CD8-positive, alpha-beta memory T cell (primary cell): ENCODE data around the gene PYURF. TPM values are rescaled to one million over a fixed set of nuclear protein-coding genes. Genes with fewer than 3 reads are reported as not detected.
"Not testable (repeated sequence)": the region's sequence is repeated elsewhere in the genome, so short reads cannot be mapped to it uniquely, and the experiment has no call there.

ENCODE experiments used
- CTCF ChIA-PET: fragments of 350-600 bp; sonication (Branson Sonifier 250); formaldehyde crosslinking; loops from one replicate; lab custom pipeline; 2021; ENCODE audit warnings: antibody characterized with exemption; lab: Charles Lee
- POLR2A ChIA-PET: fragments of 350-600 bp; sonication (Branson Sonifier 250); formaldehyde crosslinking; loops from one replicate; lab custom pipeline; 2021; ENCODE audit warnings: antibody characterized with exemption; lab: Charles Lee
- DNase-seq, 5 donors: peaks; one replicate each; pipeline versions ENCODE4 v3.0.0 to v3.0.0-alpha.2; 2020 to 2022; ENCODE audit warnings: mixed read lengths in 1 of 5
- H3K27ac ChIP-seq: one replicate; pipeline ENCODE4 v1.7.0; 2013; ENCODE audit warnings: low read depth, mild to moderate bottlenecking, low read length, moderate library complexity
- H3K27me3 ChIP-seq: 2 replicates; pipeline ENCODE4 v1.7.0; 2013; ENCODE audit warnings: low read length, mild to moderate bottlenecking; ENCODE audit not compliant: insufficient read depth, poor library complexity, severe bottlenecking
- H3K36me3 ChIP-seq: 2 replicates; pipeline ENCODE4 v1.7.0; 2013; ENCODE audit warnings: mild to moderate bottlenecking, low read length, moderate library complexity; ENCODE audit not compliant: insufficient read depth
- H3K4me1 ChIP-seq: 2 replicates; pipeline ENCODE4 v1.7.0; 2013; ENCODE audit warnings: mild to moderate bottlenecking, low read length, moderate library complexity; ENCODE audit not compliant: insufficient read depth
- H3K4me3 ChIP-seq: 2 replicates; pipeline ENCODE4 v1.7.0; 2013; ENCODE audit warnings: mild to moderate bottlenecking, low read length
- H3K9me3 ChIP-seq: 2 replicates; pipeline ENCODE4 v1.7.0; 2013; ENCODE audit warnings: mild to moderate bottlenecking, low read length
- H3K27ac Mint-ChIP-seq, 8 donors: one replicate each; pipeline ENCODE4 v1.8.0; 2020 to 2021; ENCODE audit warnings: mixed read lengths in 8 of 8, mild to moderate bottlenecking in 6 of 8, inconsistent platforms in 3 of 8, moderate library complexity in 3 of 8
- H3K27me3 Mint-ChIP-seq, 2 donors: one replicate each; pipeline ENCODE4 v1.8.0; 2020 to 2021; ENCODE audit warnings: mixed read lengths in 2 of 2, mild to moderate bottlenecking in 1 of 2, moderate library complexity in 1 of 2
- H3K36me3 Mint-ChIP-seq, 3 donors: one replicate each; pipeline ENCODE4 v1.8.0; 2020 to 2021; ENCODE audit warnings: mixed read lengths in 3 of 3, inconsistent platforms in 1 of 3, mild to moderate bottlenecking in 1 of 3
- H3K4me1 Mint-ChIP-seq, 3 donors: one replicate each; pipeline ENCODE4 v1.8.0; 2020 to 2021; ENCODE audit warnings: mixed read lengths in 3 of 3, inconsistent platforms in 1 of 3, mild to moderate bottlenecking in 1 of 3
- H3K4me3 Mint-ChIP-seq, 7 donors: one replicate each; pipeline ENCODE4 v1.8.0; 2020 to 2021; ENCODE audit warnings: mixed read lengths in 7 of 7, mild to moderate bottlenecking in 6 of 7, moderate library complexity in 4 of 7, inconsistent platforms in 2 of 7
- H3K9me3 Mint-ChIP-seq, 5 donors: one replicate each; pipeline ENCODE4 v1.8.0; 2020 to 2022; ENCODE audit warnings: mixed read lengths in 5 of 5, mild to moderate bottlenecking in 3 of 5, moderate library complexity in 2 of 5, inconsistent platforms in 1 of 5
- polyA plus RNA-seq: library from polyadenylated mRNA; unstranded; fragments of 300-500 nt; fragmentation: Illumina TruSeq; gene quantifications from one replicate; pipeline ENCODE4 v1.2.3, GENCODE V29; 2021
- total RNA-seq, 2 experiments: library from RNA; stranded (reverse); gene quantifications; one replicate each; pipeline ENCODE4 v1.2.3, GENCODE V29; 2021

The PYURF gene
- total RNA-seq: 10 to 100 TPM; 68.4 to 70.0 TPM
- 306 TPM for polyA plus RNA-seq

GRCh38 chr4:88523325-88524129 lies at the start of gene PYURF:
Gene PYURF, minus strand, starts transcription at chr4:88523776. Its CDS starts 76 bp downstream, at chr4:88523700.
- no peaks in the 10 kb centered on the region for H3K27me3 Mint-ChIP-seq
- H3K4me3 Mint-ChIP-seq: peak within 1 kb of the TSS; percentile 91 to 99 (median 94)
- Histone ChIP-seq H3K9me3 (no peaks in the 10 kb centered on the region), H3K27me3 (no peaks in the 10 kb centered on the region), H3K36me3 (peaks cover 6% of the 10 kb centered on the region), H3K4me1 (peaks cover 23% of the 10 kb centered on the region), H3K4me3 (peak within 1 kb of the TSS; percentile 73), H3K27ac (peak within 1 kb of the TSS; percentile 77)
- peak within 1 kb of the TSS; percentile 88 to 98 (median 93) for H3K27ac Mint-ChIP-seq
- ChIA-PET CTCF (interaction anchor here (1.0 to 4.0 kb wide), 10 partner anchors 9 to 1026 kb away, joined by 3 to 15 read pairs (median 4); no protein-coding TSS in a partner anchor), POLR2A (interaction anchor here (1.1 kb wide), 1 partner anchor 239 kb away, joined by 5 read pairs; the partner anchor contains the start of gene PPM1K)
- peaks cover 32 to 48% (median 48%) of the 10 kb centered on the region in 3 donors for H3K4me1 Mint-ChIP-seq
- H3K9me3 Mint-ChIP-seq: no peaks in the 10 kb centered on the region
- H3K36me3 Mint-ChIP-seq: peaks cover 0 to 27% (median 0%) of the 10 kb centered on the region in 3 donors
- peak; percentile 66 to 80 (median 69) for DNase-seq

- H3K4me3 Mint-ChIP-seq: no peak overlapping the region
- DNase-seq: no peak
- H3K36me3 ChIP-seq: no peaks in the 10 kb centered on the region
Measured at GRCh38 chr4:88570001-88570400, 46.4 kb upstream of the PYURF start.

GRCh38 chr4:88567591-88567990 lies 44.0 kb upstream of the PYURF start:
- Histone ChIP-seq H3K4me1 (no peaks in the 10 kb centered on the region), H3K36me3 (no peaks in the 10 kb centered on the region), H3K27me3 (no peaks in the 10 kb centered on the region), H3K9me3 (no peaks in the 10 kb centered on the region), H3K4me3 (no peak overlapping the region), H3K27ac (no peak overlapping the region)
- POLR2A ChIA-PET: no interaction called here
- peaks cover 1 to 28% of the 10 kb centered on the region in 2 donors for H3K27me3 Mint-ChIP-seq
- no peak overlapping the region for H3K4me3 Mint-ChIP-seq
- H3K9me3 Mint-ChIP-seq: no peaks in the 10 kb centered on the region
- H3K4me1 Mint-ChIP-seq: no peaks in the 10 kb centered on the region
- H3K36me3 Mint-ChIP-seq: peaks cover 0 to 6% (median 0%) of the 10 kb centered on the region in 3 donors
- no peak overlapping the region for H3K27ac Mint-ChIP-seq
- no peak for DNase-seq
- CTCF ChIA-PET: no interaction called here

More at GRCh38 chr4:88570001-88570400, 46.4 kb upstream of the PYURF start:
- no peaks in the 10 kb centered on the region for H3K4me1 ChIP-seq
- Mint-ChIP-seq H3K27ac (no peak overlapping the region), H3K9me3 (no peaks in the 10 kb centered on the region), H3K4me1 (no peaks in the 10 kb centered on the region), H3K27me3 (peaks cover 1 to 22% of the 10 kb centered on the region in 2 donors), H3K36me3 (peaks cover 0 to 6% (median 0%) of the 10 kb centered on the region in 3 donors)
- H3K4me3 ChIP-seq: no peak overlapping the region
- H3K9me3 ChIP-seq: no peaks in the 10 kb centered on the region
- no peaks in the 10 kb centered on the region for H3K27me3 ChIP-seq
- ChIA-PET CTCF (no interaction called here), POLR2A (no interaction called here)
- H3K27ac ChIP-seq: no peak overlapping the region

GRCh38 chr4:88549815-88550214 lies 26.2 kb upstream of the PYURF start:
- Mint-ChIP-seq H3K36me3 (no peaks in the 10 kb centered on the region), H3K4me3 (no peak overlapping the region), H3K27me3 (peaks cover 1 to 4% of the 10 kb centered on the region in 2 donors), H3K9me3 (no peaks in the 10 kb centered on the region), H3K4me1 (no peaks in the 10 kb centered on the region), H3K27ac (peak overlapping the region in 1 of 8 donors; percentile 19)
- DNase-seq: no peak
- Histone ChIP-seq H3K9me3 (no peaks in the 10 kb centered on the region), H3K27me3 (no peaks in the 10 kb centered on the region), H3K36me3 (no peaks in the 10 kb centered on the region), H3K27ac (no peak overlapping the region), H3K4me1 (no peaks in the 10 kb centered on the region), H3K4me3 (no peak overlapping the region)
- POLR2A ChIA-PET: no interaction called here
- CTCF ChIA-PET: no interaction called here

GRCh38 chr4:88539322-88540068 lies 15.9 kb upstream of the PYURF start:
- DNase-seq: peak; percentile 57 to 81 (median 63)
- H3K4me3 ChIP-seq, H3K36me3 Mint-ChIP-seq, H3K4me1 Mint-ChIP-seq, H3K27me3 Mint-ChIP-seq, H3K9me3 Mint-ChIP-seq, H3K27me3 ChIP-seq, H3K4me1 ChIP-seq, POLR2A ChIA-PET, H3K36me3 ChIP-seq, H3K27ac ChIP-seq, H3K9me3 ChIP-seq: not testable (repeated sequence)
- CTCF ChIA-PET: interaction anchor here (0.6 to 3.5 kb wide), 42 partner anchors 9 to 598 kb away, joined by 3 to 24 read pairs (median 4); partner anchors contain the start of gene PYURF
- Mint-ChIP-seq H3K4me3 (peak overlapping the region in 1 of 7 donors; percentile 50), H3K27ac (peak overlapping the region in 2 of 8 donors; percentile 41 to 85)

- peaks cover 5 to 9% (median 6%) of the 10 kb centered on the region in 3 donors for H3K4me1 Mint-ChIP-seq
- no peaks in the 10 kb centered on the region for H3K36me3 Mint-ChIP-seq
- H3K27ac Mint-ChIP-seq: no peak overlapping the region
- H3K4me3 Mint-ChIP-seq: no peak overlapping the region
- H3K4me1 ChIP-seq: peaks cover 4% of the 10 kb centered on the region
- ChIA-PET POLR2A (no interaction called here), CTCF (interaction anchor here (0.8 to 1.4 kb wide), 3 partner anchors 11 to 160 kb away, joined by 3 read pairs; partner anchors contain the start of gene NAP1L5)
- no peaks in the 10 kb centered on the region for H3K9me3 ChIP-seq
- DNase-seq: no peak
- no peaks in the 10 kb centered on the region for H3K27me3 ChIP-seq
- H3K27me3 Mint-ChIP-seq: no peaks in the 10 kb centered on the region
- H3K9me3 Mint-ChIP-seq: no peaks in the 10 kb centered on the region
- H3K36me3 ChIP-seq: no peaks in the 10 kb centered on the region
- H3K27ac ChIP-seq: no peak overlapping the region
- no peak overlapping the region for H3K4me3 ChIP-seq
Measured at GRCh38 chr4:88537709-88538108, 14.1 kb upstream of the PYURF start.

- Mint-ChIP-seq H3K4me1 (peaks cover 5 to 9% (median 6%) of the 10 kb centered on the region in 3 donors), H3K27ac (no peak overlapping the region), H3K9me3 (no peaks in the 10 kb centered on the region), H3K36me3 (no peaks in the 10 kb centered on the region), H3K27me3 (no peaks in the 10 kb centered on the region), H3K4me3 (no peak overlapping the region)
- DNase-seq: no peak
- ChIA-PET CTCF (interaction anchor here (1.2 to 1.7 kb wide), 2 partner anchors 19 to 21 kb away, joined by 3 read pairs; no protein-coding TSS in a partner anchor), POLR2A (no interaction called here)
- Histone ChIP-seq H3K4me3 (no peak overlapping the region), H3K27me3 (no peaks in the 10 kb centered on the region), H3K27ac (no peak overlapping the region), H3K9me3 (no peaks in the 10 kb centered on the region), H3K36me3 (no peaks in the 10 kb centered on the region), H3K4me1 (peaks cover 4% of the 10 kb centered on the region)
Measured at GRCh38 chr4:88535090-88535755, 11.6 kb upstream of the PYURF start.
